Stimulated activated CD4-positive, alpha-beta T cell treated with anti-CD3 and anti-CD28 coated beads, Interleukin-12 subunit alpha, Interleukin-12 subunit beta, amount 100 ng/mL, for 48 hours (primary cell): Measurements from ENCODE around the gene ZNF554.

Experiments
- DNase-seq, 3 donors: peaks; one replicate each; pipeline ENCODE4 v3.0.0-alpha.2; 2020; ENCODE audit warnings: low read depth in 2 of 3, low spot score in 1 of 3

Gene ZNF554

GRCh38 chr19:2819540-2820111 lies at the start of gene ZNF554:
ZNF554 (plus strand) TSS chr19:2819868; CDS start chr19:2820072, 204 bp downstream.
- DNase-seq: peak; percentile 94 to 98 (median 94)

- no peak for DNase-seq
These were observed 49.3 kb upstream of the ZNF554 start for GRCh38 chr19:2770055-2771013.

- no peak for DNase-seq
These were observed 47.6 kb upstream of the ZNF554 start for GRCh38 chr19:2771786-2772674.

GRCh38 chr19:2774083-2774679 lies 45.5 kb upstream of the ZNF554 start:
- DNase-seq: no peak

- DNase-seq: no peak
These were observed 44.6 kb upstream of the ZNF554 start for GRCh38 chr19:2774953-2775555.

GRCh38 chr19:2775556-2776430 lies 43.9 kb upstream of the ZNF554 start:
- DNase-seq: peak; percentile 68 to 78 (median 72)

GRCh38 chr19:2777952-2778683 lies 41.5 kb upstream of the ZNF554 start:
- DNase-seq: no peak

GRCh38 chr19:2779121-2779740 lies 40.4 kb upstream of the ZNF554 start:
- no peak for DNase-seq

GRCh38 chr19:2780284-2780683 lies 39.4 kb upstream of the ZNF554 start:
- no peak for DNase-seq

GRCh38 chr19:2782329-2782935 lies 37.2 kb upstream of the ZNF554 start:
- DNase-seq: no peak

GRCh38 chr19:2782936-2783780 lies 36.5 kb upstream of the ZNF554 start, which contains the start of gene SGTA:
SGTA (minus strand) TSS chr19:2783273; CDS start chr19:2769068, 14,205 bp downstream.
- DNase-seq: peak; percentile 96 to 98 (median 96)

GRCh38 chr19:2783781-2784145 lies 35.9 kb upstream of the ZNF554 start:
- DNase-seq: no peak

GRCh38 chr19:2785244-2785997 lies 34.2 kb upstream of the ZNF554 start, which contains the start of gene THOP1:
THOP1 (plus strand) TSS chr19:2785503; CDS start chr19:2785663, 160 bp downstream.
- peak; percentile 98 to 100 (median 99) for DNase-seq

- DNase-seq: no peak
These were observed 32.6 kb upstream of the ZNF554 start for GRCh38 chr19:2787115-2787514.

- no peak for DNase-seq
These were observed 31.4 kb upstream of the ZNF554 start for GRCh38 chr19:2788237-2788636.

GRCh38 chr19:2790194-2790556 lies 29.5 kb upstream of the ZNF554 start:
- no peak for DNase-seq
